ENCODE data around the gene COBL. TPM values are rescaled to one million over a fixed set of nuclear protein-coding genes. Genes with fewer than 3 reads are reported as not detected.

Gene COBL
- total and polyA plus RNA-seq, 3 experiments from 2014 or later = not detected

GRCh38 chr7:51043461-51043860, 273.1 kb downstream of the COBL start:
- H3K27ac Mint-ChIP-seq = no peak overlapping the region
- Histone ChIP-seq H3K4me1 (ENCODE audit: insufficient read depth, low read length) (no peaks in the 10 kb centered on the region), H3K36me3 (ENCODE audit: insufficient read depth, low read length) (no peaks in the 10 kb centered on the region), H3K9me3 (ENCODE audit: low read length) (no peaks in the 10 kb centered on the region), H3K27me3 (ENCODE audit: insufficient read depth, low read length, poor library complexity, severe bottlenecking) (peaks cover under 1% of the 10 kb centered on the region), H3K4me3 (ENCODE audit: low read length) (no peak overlapping the region), H3K27ac (ENCODE audit: low read depth, low read length) (no peak overlapping the region)
- DNase-seq = no peak
- CTCF ChIA-PET = no interaction called here
- POLR2A ChIA-PET = no interaction called here
- no peaks in the 10 kb centered on the region for H3K9me3 Mint-ChIP-seq
- H3K27me3 Mint-ChIP-seq = peaks cover 0 to 4% of the 10 kb centered on the region in 2 donors
- H3K4me1 Mint-ChIP-seq = no peaks in the 10 kb centered on the region
- H3K4me3 Mint-ChIP-seq = no peak overlapping the region
- H3K36me3 Mint-ChIP-seq = no peaks in the 10 kb centered on the region

- Mint-ChIP-seq H3K27me3 (peaks cover 0 to 4% of the 10 kb centered on the region in 2 donors), H3K27ac (no peak overlapping the region), H3K9me3 (no peaks in the 10 kb centered on the region), H3K4me1 (no peaks in the 10 kb centered on the region), H3K36me3 (no peaks in the 10 kb centered on the region), H3K4me3 (no peak overlapping the region)
- Histone ChIP-seq H3K4me3 (ENCODE audit: low read length) (no peak overlapping the region), H3K27me3 (ENCODE audit: insufficient read depth, low read length, poor library complexity, severe bottlenecking) (peaks cover 3% of the 10 kb centered on the region), H3K9me3 (ENCODE audit: low read length) (no peaks in the 10 kb centered on the region), H3K4me1 (ENCODE audit: insufficient read depth, low read length) (no peaks in the 10 kb centered on the region), H3K27ac (ENCODE audit: low read depth, low read length) (no peak overlapping the region), H3K36me3 (ENCODE audit: insufficient read depth, low read length) (no peaks in the 10 kb centered on the region)
- DNase-seq = no peak
- ChIA-PET CTCF (no interaction called here), POLR2A (no interaction called here)
Observed at GRCh38 chr7:51040787-51041186, 275.8 kb downstream of the COBL start.

GRCh38 chr7:51038573-51038972, 278.0 kb downstream of the COBL start:
- H3K4me1 Mint-ChIP-seq = no peaks in the 10 kb centered on the region

GRCh38 chr7:51035716-51036115, 280.9 kb downstream of the COBL start:
- Mint-ChIP-seq H3K9me3 (no peaks in the 10 kb centered on the region), H3K27ac (no peak overlapping the region), H3K4me1 (no peaks in the 10 kb centered on the region), H3K27me3 (peaks cover 0 to 6% of the 10 kb centered on the region in 2 donors), H3K4me3 (no peak overlapping the region), H3K36me3 (no peaks in the 10 kb centered on the region)
- H3K9me3 ChIP-seq (ENCODE audit: low read length) = no peaks in the 10 kb centered on the region
- peaks cover 3% of the 10 kb centered on the region for H3K27me3 ChIP-seq (ENCODE audit: insufficient read depth, low read length, poor library complexity, severe bottlenecking)
- DNase-seq = no peak
- POLR2A ChIA-PET = no interaction called here
- CTCF ChIA-PET = no interaction called here
- H3K36me3 ChIP-seq (ENCODE audit: insufficient read depth, low read length) = no peaks in the 10 kb centered on the region
- H3K4me3 ChIP-seq (ENCODE audit: low read length) = no peak overlapping the region
- no peak overlapping the region for H3K27ac ChIP-seq (ENCODE audit: low read depth, low read length)
- H3K4me1 ChIP-seq (ENCODE audit: insufficient read depth, low read length) = no peaks in the 10 kb centered on the region

More at GRCh38 chr7:51038573-51038972, 278.0 kb downstream of the COBL start:
- no peaks in the 10 kb centered on the region for H3K9me3 Mint-ChIP-seq
- Histone ChIP-seq H3K4me1 (ENCODE audit: insufficient read depth, low read length) (no peaks in the 10 kb centered on the region), H3K9me3 (ENCODE audit: low read length) (no peaks in the 10 kb centered on the region), H3K4me3 (ENCODE audit: low read length) (no peak overlapping the region), H3K36me3 (ENCODE audit: insufficient read depth, low read length) (no peaks in the 10 kb centered on the region), H3K27me3 (ENCODE audit: insufficient read depth, low read length, poor library complexity, severe bottlenecking) (peaks cover 3% of the 10 kb centered on the region), H3K27ac (ENCODE audit: low read depth, low read length) (no peak overlapping the region)
- CTCF ChIA-PET = no interaction called here
- no peak for DNase-seq
- no peak overlapping the region for H3K27ac Mint-ChIP-seq
- POLR2A ChIA-PET = no interaction called here
- H3K36me3 Mint-ChIP-seq = no peaks in the 10 kb centered on the region
- no peak overlapping the region for H3K4me3 Mint-ChIP-seq
- peaks cover 0 to 6% of the 10 kb centered on the region in 2 donors for H3K27me3 Mint-ChIP-seq

- H3K9me3 ChIP-seq (ENCODE audit: low read length) = no peaks in the 10 kb centered on the region
- Mint-ChIP-seq H3K27me3 (peaks cover 0 to 6% of the 10 kb centered on the region in 2 donors), H3K36me3 (no peaks in the 10 kb centered on the region), H3K9me3 (no peaks in the 10 kb centered on the region), H3K27ac (no peak overlapping the region), H3K4me1 (no peaks in the 10 kb centered on the region), H3K4me3 (no peak overlapping the region)
- no peak for DNase-seq
- H3K36me3 ChIP-seq (ENCODE audit: insufficient read depth, low read length) = no peaks in the 10 kb centered on the region
- peaks cover 3% of the 10 kb centered on the region for H3K27me3 ChIP-seq (ENCODE audit: insufficient read depth, low read length, poor library complexity, severe bottlenecking)
- CTCF ChIA-PET = no interaction called here
- no peak overlapping the region for H3K27ac ChIP-seq (ENCODE audit: low read depth, low read length)
- no peak overlapping the region for H3K4me3 ChIP-seq (ENCODE audit: low read length)
- H3K4me1 ChIP-seq (ENCODE audit: insufficient read depth, low read length) = no peaks in the 10 kb centered on the region
- POLR2A ChIA-PET = no interaction called here
Observed at GRCh38 chr7:51034521-51035264, 281.9 kb downstream of the COBL start.

- POLR2A ChIA-PET = no interaction called here
- H3K27ac Mint-ChIP-seq = peak overlapping the region in 1 of 8 donors; percentile 29
- Histone ChIP-seq H3K9me3 (ENCODE audit: low read length) (no peaks in the 10 kb centered on the region), H3K36me3 (ENCODE audit: insufficient read depth, low read length) (no peaks in the 10 kb centered on the region), H3K27me3 (ENCODE audit: insufficient read depth, low read length, poor library complexity, severe bottlenecking) (peaks cover 3% of the 10 kb centered on the region), H3K4me1 (ENCODE audit: insufficient read depth, low read length) (no peaks in the 10 kb centered on the region), H3K4me3 (ENCODE audit: low read length) (no peak overlapping the region), H3K27ac (ENCODE audit: low read depth, low read length) (no peak overlapping the region)
- no peak overlapping the region for H3K4me3 Mint-ChIP-seq
- no peaks in the 10 kb centered on the region for H3K4me1 Mint-ChIP-seq
- H3K36me3 Mint-ChIP-seq = no peaks in the 10 kb centered on the region
- DNase-seq = no peak
- H3K9me3 Mint-ChIP-seq = no peaks in the 10 kb centered on the region
- H3K27me3 Mint-ChIP-seq = peaks cover 0 to 3% of the 10 kb centered on the region in 2 donors
- CTCF ChIA-PET = no interaction called here
Observed at GRCh38 chr7:51033727-51034520, 282.7 kb downstream of the COBL start.

- Histone ChIP-seq H3K9me3 (ENCODE audit: low read length) (no peaks in the 10 kb centered on the region), H3K4me3 (ENCODE audit: low read length) (no peak overlapping the region), H3K4me1 (ENCODE audit: insufficient read depth, low read length) (no peaks in the 10 kb centered on the region), H3K27me3 (ENCODE audit: insufficient read depth, low read length, poor library complexity, severe bottlenecking) (no peaks in the 10 kb centered on the region), H3K36me3 (ENCODE audit: insufficient read depth, low read length) (no peaks in the 10 kb centered on the region), H3K27ac (ENCODE audit: low read depth, low read length) (no peak overlapping the region)
- no peaks in the 10 kb centered on the region for H3K36me3 Mint-ChIP-seq
- no peaks in the 10 kb centered on the region for H3K9me3 Mint-ChIP-seq
- ChIA-PET POLR2A (no interaction called here), CTCF (no interaction called here)
- no peak overlapping the region for H3K27ac Mint-ChIP-seq
- H3K27me3 Mint-ChIP-seq = peaks cover 0 to 3% of the 10 kb centered on the region in 2 donors
- no peaks in the 10 kb centered on the region for H3K4me1 Mint-ChIP-seq
- H3K4me3 Mint-ChIP-seq = no peak overlapping the region
- DNase-seq = no peak
Observed at GRCh38 chr7:51031791-51032515, 284.7 kb downstream of the COBL start.

- CTCF ChIA-PET = no interaction called here
- Histone ChIP-seq H3K36me3 (ENCODE audit: insufficient read depth, low read length) (no peaks in the 10 kb centered on the region), H3K4me3 (ENCODE audit: low read length) (no peak overlapping the region)
Observed at GRCh38 chr7:51031216-51031615, 285.4 kb downstream of the COBL start.

More at GRCh38 chr7:51031216-51031615, 285.4 kb downstream of the COBL start:
- H3K9me3 ChIP-seq (ENCODE audit: low read length) = no peaks in the 10 kb centered on the region
- no peaks in the 10 kb centered on the region for H3K4me1 Mint-ChIP-seq
- no peak overlapping the region for H3K27ac Mint-ChIP-seq
- H3K4me1 ChIP-seq (ENCODE audit: insufficient read depth, low read length) = no peaks in the 10 kb centered on the region
- peaks cover 0 to 3% of the 10 kb centered on the region in 2 donors for H3K27me3 Mint-ChIP-seq
- no peak overlapping the region for H3K27ac ChIP-seq (ENCODE audit: low read depth, low read length)
- H3K4me3 Mint-ChIP-seq = no peak overlapping the region
- no peak for DNase-seq
- no peaks in the 10 kb centered on the region for H3K36me3 Mint-ChIP-seq
- POLR2A ChIA-PET = no interaction called here
- H3K9me3 Mint-ChIP-seq = no peaks in the 10 kb centered on the region
- H3K27me3 ChIP-seq (ENCODE audit: insufficient read depth, low read length, poor library complexity, severe bottlenecking) = no peaks in the 10 kb centered on the region
